DOHH2 (cell line): Measurements from ENCODE around the gene NT5DC3.

Source experiments
- H3F3A ChIP-seq: fragments of 200-600 bp; sonication (generic), shearing (Covaris generic); 2 replicates; pipeline ENCODE4 v1.6.0; 2016; ENCODE audit warnings: antibody characterized with exemption, mild to moderate bottlenecking; ENCODE audit not compliant: control insufficient read depth, insufficient read depth
- H3K27ac ChIP-seq: fragments of 200-600 bp; sonication (generic); 2 replicates; pipeline ENCODE4 v1.5.1; 2014; ENCODE audit warnings: low read depth, mild to moderate bottlenecking, low read length, moderate library complexity
- H3K27me3 ChIP-seq: fragments of 200-600 bp; sonication (generic); 2 replicates; pipeline ENCODE4 v1.6.1; 2014; ENCODE audit warnings: mild to moderate bottlenecking, low read length, mixed read lengths; ENCODE audit not compliant: control insufficient read depth
- H3K36me3 ChIP-seq: fragments of 200-600 bp; sonication (generic); 2 replicates; pipeline ENCODE4 v1.6.1; 2014; ENCODE audit warnings: mild to moderate bottlenecking, low read length, moderate library complexity, mixed read lengths; ENCODE audit not compliant: control insufficient read depth
- H3K4me1 ChIP-seq: fragments of 200-600 bp; sonication (generic); 2 replicates; pipeline ENCODE4 v1.6.1; 2014; ENCODE audit warnings: mild to moderate bottlenecking, low read length, mixed read lengths; ENCODE audit not compliant: control insufficient read depth
- H3K4me2 ChIP-seq: fragments of 200-600 bp; sonication (generic); 2 replicates; pipeline ENCODE4 v1.6.0; 2014; ENCODE audit warnings: mild to moderate bottlenecking, low read length, moderate library complexity
- H3K4me3 ChIP-seq: fragments of 200-600 bp; sonication (generic); 2 replicates; pipeline ENCODE4 v1.5.1; 2014; ENCODE audit warnings: mild to moderate bottlenecking, low read length, mixed read lengths
- H3K79me2 ChIP-seq: fragments of 200-600 bp; sonication (generic); 2 replicates; pipeline ENCODE4 v1.6.1; 2014; ENCODE audit warnings: mild to moderate bottlenecking, low read length, mixed read lengths; ENCODE audit not compliant: control insufficient read depth
- H3K9me2 ChIP-seq: fragments of 200-600 bp; sonication (generic); replicated peaks from 2 replicates; pipeline ENCODE4 v1.6.1; 2014; ENCODE audit warnings: mild to moderate bottlenecking, low read length, mixed read lengths; ENCODE audit not compliant: control insufficient read depth
- H3K9me3 ChIP-seq: fragments of 200-600 bp; sonication (generic); 2 replicates; pipeline ENCODE4 v1.6.1; 2014; ENCODE audit warnings: antibody characterized with exemption, low read length, mixed read lengths; ENCODE audit not compliant: control insufficient read depth, insufficient read depth
- H4K20me1 ChIP-seq: fragments of 200-600 bp; sonication (generic); 2 replicates; pipeline ENCODE4 v1.6.0; 2014; ENCODE audit warnings: low read depth, mild to moderate bottlenecking, antibody characterized with exemption, low read length, moderate library complexity; ENCODE audit not compliant: control insufficient read depth, insufficient read depth
- CTCF ChIP-seq: fragments of 200-600 bp; sonication (generic); IDR thresholded peaks from one replicate; pipeline ENCODE4 v1.5.1; 2014; ENCODE audit warnings: antibody characterized with exemption, mild to moderate bottlenecking, low read depth, low read length; ENCODE audit not compliant: poor library complexity, severe bottlenecking
- EZH2phosphoT487 ChIP-seq: fragments of 200-600 bp; sonication (generic); IDR thresholded peaks from 2 replicates; pipeline ENCODE4 v1.6.1; 2017; ENCODE audit warnings: borderline replicate concordance, mild to moderate bottlenecking, antibody characterized with exemption, low read length, moderate library complexity, mixed read lengths

The NT5DC3 gene

GRCh38 chr12:103875666-103876065 lies 34.6 kb upstream of the NT5DC3 start:
- TF ChIP-seq EZH2phosphoT487 (no peak), CTCF (no peak)
- no peaks in the 10 kb centered on the region for H3K36me3 ChIP-seq
- H3K27me3 ChIP-seq = peaks cover 14% of the 10 kb centered on the region
- H4K20me1 ChIP-seq = no peaks in the 10 kb centered on the region
- no peaks in the 10 kb centered on the region for H3K9me3 ChIP-seq
- no peak overlapping the region for H3K4me3 ChIP-seq
- peaks cover 4% of the 10 kb centered on the region for H3K4me1 ChIP-seq
- no peak overlapping the region for H3K27ac ChIP-seq
- no peaks in the 10 kb centered on the region for H3K79me2 ChIP-seq
- H3F3A ChIP-seq = no peaks in the 10 kb centered on the region
- no peak overlapping the region for H3K4me2 ChIP-seq
- H3K9me2 ChIP-seq = no peaks in the 10 kb centered on the region

- TF ChIP-seq CTCF (no peak), EZH2phosphoT487 (no peak)
- H3K79me2 ChIP-seq = no peaks in the 10 kb centered on the region
These were observed 27.2 kb upstream of the NT5DC3 start for GRCh38 chr12:103868215-103868614.

DNA sequence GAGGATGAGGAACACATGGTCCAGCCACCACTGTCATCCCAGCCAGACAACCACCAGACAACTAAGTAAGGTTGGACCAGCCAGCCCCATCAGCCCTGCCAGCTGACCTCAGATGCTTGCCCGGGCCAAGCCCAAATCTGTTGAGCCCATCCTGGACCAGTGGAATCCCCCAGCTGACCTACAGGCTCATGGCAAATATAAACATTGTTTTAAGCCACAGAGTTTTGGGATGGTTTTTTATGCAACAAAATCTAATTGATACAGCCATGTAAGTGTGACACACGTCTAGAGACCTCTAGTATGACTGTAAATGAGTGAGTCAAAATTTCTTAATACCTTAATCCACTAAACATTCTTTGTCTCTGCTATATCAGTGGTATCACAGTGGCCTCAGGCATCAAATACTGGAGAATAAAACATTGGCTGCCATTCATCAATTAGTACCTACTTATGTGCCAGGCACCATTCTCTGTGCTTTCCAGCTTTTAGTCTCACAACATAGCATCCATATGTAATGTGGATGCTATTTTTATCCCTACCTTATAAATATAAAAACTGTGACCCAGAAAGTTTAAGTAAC lies 24.2 kb upstream of the NT5DC3 start:
- H3K4me1 ChIP-seq = no peaks in the 10 kb centered on the region
- H3K4me2 ChIP-seq = no peak overlapping the region
- no peak overlapping the region for H3K4me3 ChIP-seq
- no peaks in the 10 kb centered on the region for H3K9me3 ChIP-seq
- no peaks in the 10 kb centered on the region for H3K36me3 ChIP-seq
- no peaks in the 10 kb centered on the region for H3F3A ChIP-seq
- TF ChIP-seq EZH2phosphoT487 (no peak), CTCF (no peak)
- no peaks in the 10 kb centered on the region for H4K20me1 ChIP-seq
- no peaks in the 10 kb centered on the region for H3K9me2 ChIP-seq
- no peaks in the 10 kb centered on the region for H3K79me2 ChIP-seq
- no peaks in the 10 kb centered on the region; the same call in 1 of the 2 replicates for H3K27me3 ChIP-seq
- H3K27ac ChIP-seq = no peak overlapping the region

More at GRCh38 chr12:103868215-103868614, 27.2 kb upstream of the NT5DC3 start:
- Histone ChIP-seq H3K36me3 (no peaks in the 10 kb centered on the region), H4K20me1 (no peaks in the 10 kb centered on the region), H3K9me2 (no peaks in the 10 kb centered on the region), H3F3A (no peaks in the 10 kb centered on the region), H3K27ac (no peak overlapping the region), H3K9me3 (no peaks in the 10 kb centered on the region), H3K4me1 (no peaks in the 10 kb centered on the region), H3K27me3 (peaks cover 4% of the 10 kb centered on the region), H3K4me3 (no peak overlapping the region), H3K4me2 (no peak overlapping the region)
